Measurements from ENCODE around the gene SLC25A29. TPM values are rescaled to one million over a fixed set of nuclear protein-coding genes. Genes with fewer than 3 reads are reported as not detected.

Gene SLC25A29
- total and polyA plus RNA-seq, 2 of the 13 experiments (the other 11 are each of a cell fraction or from before 2014, with no cell fraction given) = 12.2 to 17.2 TPM

GRCh38 chr14:100290607-100291304 is 15.5 kb downstream of the SLC25A29 start (continued):
- TF ChIP-seq CHD4 (IDR thresholded peaks at IDR 0.05; ENCODE audit: borderline replicate concordance, low read length) = no peak
- TF ChIP-seq SALL2 (CRISPR knock-in tag; IDR thresholded peaks at IDR 0.05) = peak; percentile 69; the same call in 1 of the 2 replicates
- no peak for TF ChIP-seq MAFF (IDR thresholded peaks at IDR 0.05; ENCODE audit: low read depth, low read length)
- TF ChIP-seq ZBTB7B (CRISPR knock-in tag; IDR thresholded peaks at IDR 0.05) = peak; percentile 74
- no peak for TF ChIP-seq ZSCAN31 (CRISPR knock-in tag; IDR thresholded peaks at IDR 0.05; ENCODE audit: low read depth)
- no peak for TF ChIP-seq NBN (conservative IDR thresholded peaks at IDR 0.05)
- TF ChIP-seq ZNF672 (CRISPR knock-in tag; IDR thresholded peaks at IDR 0.05) = no peak
- TF ChIP-seq ERF (CRISPR knock-in tag; IDR thresholded peaks at IDR 0.05) = peak; percentile 56; the same call in 1 of the 2 replicates
- TF ChIP-seq HNRNPUL1 (IDR thresholded peaks at IDR 0.05; ENCODE audit: low read depth, low read length) = no peak
- TF ChIP-seq ZNF510 (CRISPR knock-in tag; IDR thresholded peaks at IDR 0.05; ENCODE audit: low read depth) = no peak
- TF ChIP-seq HNF1A (IDR thresholded peaks at IDR 0.05; ENCODE audit: low read depth) = no peak
- TF ChIP-seq HNF1A (CRISPR knock-in tag; IDR thresholded peaks at IDR 0.05; ENCODE audit: borderline replicate concordance) = peak; percentile 75; the same call in 1 of the 2 replicates
- TF ChIP-seq SIN3A (IDR thresholded peaks at IDR 0.05; ENCODE audit: borderline replicate concordance, low read depth, low read length) = peak; percentile 40; the same call in 1 of the 2 replicates
- 0 out of 2 replicates have a peak, but pooled peaks have one; percentile 24 for TF ChIP-seq ZFP37 (CRISPR knock-in tag; IDR thresholded peaks at IDR 0.05; ENCODE audit: borderline replicate concordance)
- no peak for TF ChIP-seq EEA1 (CRISPR knock-in tag; IDR thresholded peaks at IDR 0.05; ENCODE audit: borderline replicate concordance)
- no peak for TF ChIP-seq ZFP36L2 (CRISPR knock-in tag; IDR thresholded peaks at IDR 0.05)
- no peak for TF ChIP-seq NFRKB (IDR thresholded peaks at IDR 0.05)
- TF ChIP-seq ZNF317 (CRISPR knock-in tag; IDR thresholded peaks at IDR 0.05) = peak; percentile 25
- no peak for TF ChIP-seq ZNF235 (CRISPR knock-in tag; IDR thresholded peaks at IDR 0.05; ENCODE audit: borderline replicate concordance)
- no peak for TF ChIP-seq MYNN (CRISPR knock-in tag; IDR thresholded peaks at IDR 0.05; ENCODE audit: low read depth)
- no peak for TF ChIP-seq ARHGAP35 (CRISPR knock-in tag; IDR thresholded peaks at IDR 0.05; ENCODE audit: borderline replicate concordance)
- no peak for TF ChIP-seq BATF2 (CRISPR knock-in tag; IDR thresholded peaks at IDR 0.05)
- TF ChIP-seq MEF2D (CRISPR knock-in tag; IDR thresholded peaks at IDR 0.05) = peak; percentile 50; the same call in 1 of the 2 replicates
- peak; percentile 78; the same call in 1 of the 2 replicates for TF ChIP-seq ZNF788 (CRISPR knock-in tag; IDR thresholded peaks at IDR 0.05; ENCODE audit: borderline replicate concordance)
- no peak for TF ChIP-seq NONO (IDR thresholded peaks at IDR 0.05)
- TF ChIP-seq NONO (CRISPR knock-in tag; conservative IDR thresholded peaks at IDR 0.05) = peak; percentile 97
- TF ChIP-seq CBX5 (CRISPR knock-in tag; IDR thresholded peaks at IDR 0.05; ENCODE audit: borderline replicate concordance) = no peak; the same call in 1 of the 2 replicates
- TF ChIP-seq ZNF777 (CRISPR knock-in tag; IDR thresholded peaks at IDR 0.05) = no peak
- TF ChIP-seq ETV6 (CRISPR knock-in tag; conservative IDR thresholded peaks at IDR 0.05) = no peak
